A549 (cell line): Measurements from ENCODE around the gene TESK2. TPM values are rescaled to one million over a fixed set of nuclear protein-coding genes. Genes with fewer than 3 reads are reported as not detected.

ENCODE experiments used
- ATAC-seq, 2 experiments: fragments of 200-7000 bp in 1 of 2; fragments of >200 bp in 1 of 2; cut with Nextera tagmentation in 1 of 2; cut with Tn5 transposase in 1 of 2; 3 replicates each; pipeline versions ENCODE4 v1.8.0 to v1.9.1; 2018 to 2020; ENCODE audit warnings: mild to moderate bottlenecking in 1 of 2, moderate library complexity in 1 of 2
- CTCF ChIA-PET: fragments of 300-600 bp; sonication (Branson Sonifier 250); formaldehyde crosslinking; extraction: SDS; loops from one replicate; lab custom pipeline; 2021; ENCODE audit warnings: antibody characterized with exemption, inconsistent platforms; lab: Yijun Ruan, JAX
- POLR2A ChIA-PET: fragments of 350-600 bp; formaldehyde crosslinking; extraction: SDS; loops from one replicate; lab custom pipeline; 2021; ENCODE audit warnings: antibody characterized with exemption, inconsistent platforms; lab: Yijun Ruan, JAX
- DNase-seq, 2 experiments: peaks; one replicate each; pipeline versions ENCODE4 v3.0.0 to v3.0.0-alpha.2; 2011 to 2016; ENCODE audit warnings: low read depth in 1 of 2, low spot score in 1 of 2
- FAIRE-seq: peaks from 2 replicates; lab custom pipeline; 2011; peaks lifted over from hg19 to GRCh38; lab: Jason Lieb, UNC
- H3K27ac ChIP-seq, 2 experiments: fragments of >200 bp; sonication (Bioruptor Twin); formaldehyde crosslinking; 3 replicates each; pipeline ENCODE4 v1.5.1; 2016 to 2017
- H3K4me1 ChIP-seq: fragments of >200 bp; sonication (Bioruptor Twin); formaldehyde crosslinking; 3 replicates; pipeline ENCODE4 v1.6.1; 2016
- H3K4me2 ChIP-seq: fragments of >200 bp; sonication (Bioruptor Twin); formaldehyde crosslinking; 3 replicates; pipeline ENCODE4 v1.6.1; 2016
- H3K4me3 ChIP-seq: fragments of >200 bp; sonication (Bioruptor Twin); formaldehyde crosslinking; 3 replicates; pipeline ENCODE4 v1.5.1; 2016
- H3K9me3 ChIP-seq: fragments of >200 bp; sonication (Bioruptor Twin); formaldehyde crosslinking; 3 replicates; pipeline ENCODE4 v1.6.1; 2016
- BCL3 ChIP-seq: fragments of >200 bp; sonication (Bioruptor Twin); formaldehyde crosslinking; IDR thresholded peaks from 3 replicates; pipeline ENCODE4 v1.6.1; 2016
- CEBPB ChIP-seq, 2 experiments: fragments of >200 bp in 1 of 2; sonication (Bioruptor Twin) in 1 of 2; formaldehyde crosslinking in 1 of 2; IDR thresholded peaks; 2 replicates each; pipeline ENCODE4 v1.6.1; 2012 to 2016
- FOSB ChIP-seq: fragments of 250-450 bp; sonication (Bioruptor Pico); IDR thresholded peaks from 2 replicates; pipeline ENCODE4 v1.5.0; 2020; ENCODE audit warnings: mild to moderate bottlenecking, moderate library complexity
- GATA3 ChIP-seq: IDR thresholded peaks from 2 replicates; pipeline ENCODE4 v1.6.1; 2012; ENCODE audit warnings: borderline replicate concordance
- HES2 ChIP-seq: fragments of >200 bp; sonication (Bioruptor Twin); formaldehyde crosslinking; IDR thresholded peaks from 2 replicates; pipeline ENCODE4 v1.6.1; 2016
- HMGXB4 ChIP-seq: fragments of 250-450 bp; sonication (Bioruptor Pico); IDR thresholded peaks from 2 replicates; pipeline ENCODE4 v1.5.0; 2021; ENCODE audit warnings: mild to moderate bottlenecking, moderate library complexity, borderline replicate concordance
- HOXA7 ChIP-seq: fragments of 250-450 bp; sonication (Bioruptor Pico); IDR thresholded peaks from 2 replicates; pipeline ENCODE4 v1.5.0; 2020; ENCODE audit warnings: mild to moderate bottlenecking, moderate library complexity
- HOXB5 ChIP-seq: fragments of 250-450 bp; sonication (Bioruptor Pico); IDR thresholded peaks from 2 replicates; pipeline ENCODE4 v1.5.0; 2020; ENCODE audit warnings: mild to moderate bottlenecking, moderate library complexity
- NFE2L2 ChIP-seq: fragments of 150-350 bp; conservative IDR thresholded peaks from 2 replicates; pipeline ENCODE4 v1.6.1; 2014; ENCODE audit warnings: low read length
- NPAS2 ChIP-seq: fragments of 250-450 bp; sonication (Bioruptor Pico); IDR thresholded peaks from 2 replicates; pipeline ENCODE4 v1.8.0; 2022; ENCODE audit warnings: mild to moderate bottlenecking, moderate library complexity, borderline replicate concordance
- PBX3 ChIP-seq: IDR thresholded peaks from 2 replicates; pipeline ENCODE4 v1.6.1; 2012
- RAD21 ChIP-seq, 2 experiments: fragments of >200 bp in 1 of 2; sonication (Bioruptor Twin) in 1 of 2; formaldehyde crosslinking in 1 of 2; IDR thresholded peaks in 1 of 2; conservative IDR thresholded peaks in 1 of 2; 2 replicates in 1 of 2; 3 replicates in 1 of 2; pipeline ENCODE4 v1.6.1; 2012 to 2018; ENCODE audit warnings: inconsistent platforms in 1 of 2
- RCOR1 ChIP-seq: fragments of 150-350 bp; IDR thresholded peaks from 2 replicates; pipeline ENCODE4 v1.6.1; 2014; ENCODE audit warnings: antibody characterized with exemption, low read length, low read depth
- SREBF2 ChIP-seq: fragments of 450-650 bp; IDR thresholded peaks from 2 replicates; pipeline ENCODE4 v1.6.1; 2014; ENCODE audit warnings: mild to moderate bottlenecking, moderate library complexity
- TP53 ChIP-seq: fragments of 250-450 bp; sonication (Bioruptor Pico); IDR thresholded peaks from 2 replicates; pipeline ENCODE4 v1.5.0; 2021; ENCODE audit warnings: mild to moderate bottlenecking, moderate library complexity
- ZSCAN20 ChIP-seq: fragments of 250-450 bp; sonication (Bioruptor Pico); IDR thresholded peaks from 2 replicates; pipeline ENCODE4 v1.8.0; 2022; ENCODE audit warnings: mild to moderate bottlenecking, moderate library complexity
- WGBS: methylation state at CpG from one replicate; pipeline ENCODE4 v1.1.6; 2017; ENCODE audit errors: missing lambda C conversion rate; 5-methylcytosine and 5-hydroxymethylcytosine counted together
- polyA plus RNA-seq, 4 experiments: library from polyadenylated mRNA; depleted of rRNA in 3 of 4; stranded (reverse); fragments of >200 nt; fragmentation: RNase III in 1 of 4; extraction: RNeasy Plus Mini Kit Qiagen cat#74134 plus additional on column Dnase treatment in 1 of 4; gene quantifications; 2 replicates in 3 of 4; 3 replicates in 1 of 4; pipeline ENCODE4 v1.2.3, GENCODE V29; 2011 to 2017

The TESK2 gene
- polyA plus RNA-seq, 2 of the 4 experiments (the other 2 are of a cell fraction): 0.22 to 0.48 TPM

GRCh38 chr1:45299296-45299695, 191.7 kb downstream of the TESK2 start:
- ChIA-PET POLR2A (no interaction called here), CTCF (interaction anchor here (0.8 to 17.3 kb wide), 13 partner anchors 14 to 506 kb away, joined by 3 to 488 read pairs (median 4); partner anchors contain the start of genes HECTD3 and UROD)
- Histone ChIP-seq H3K4me3 (no peak overlapping the region), H3K9me3 (no peaks in the 10 kb centered on the region), H3K4me1 (peaks cover under 1% of the 10 kb centered on the region; the same call in 1 of the 3 replicates), H3K4me2 (no peak overlapping the region), H3K27ac (no peak overlapping the region)
- no peak for ATAC-seq
- no peak for DNase-seq
- FAIRE-seq: no peak
- TF ChIP-seq BCL3 (no peak), FOSB (no peak), CEBPB (IDR thresholded peaks at IDR 0.05) (no peak), HES2 (no peak), HOXA7 (CRISPR knock-in tag) (no peak), SREBF2 (no peak), NPAS2 (no peak), ZSCAN20 (CRISPR knock-in tag) (no peak), HMGXB4 (CRISPR knock-in tag) (no peak), NFE2L2 (no peak), RCOR1 (no peak), GATA3 (no peak), HOXB5 (CRISPR knock-in tag) (no peak)
- WGBS: 0% methylated on average over 1 of the region's 1 CpG

- Histone ChIP-seq H3K9me3 (no peaks in the 10 kb centered on the region), H3K4me2 (no peak overlapping the region), H3K4me1 (no peaks in the 10 kb centered on the region), H3K27ac (no peak overlapping the region)
- CTCF ChIA-PET: interaction anchor here (1.1 to 17.3 kb wide), 3 partner anchors 20 to 286 kb away, joined by 3 to 488 read pairs (median 3); partner anchors contain the start of genes HECTD3 and UROD
- WGBS: 60% methylated on average over 8 of the region's 8 CpGs
- POLR2A ChIA-PET: no interaction called here
- DNase-seq: no peak
- TF ChIP-seq TP53 (CRISPR knock-in tag): no peak
- TF ChIP-seq RAD21 (conservative IDR thresholded peaks at IDR 0.05 in 1 of 2, IDR thresholded peaks at IDR 0.05 in 1 of 2): no peak
- no peak for TF ChIP-seq NPAS2
- no peak for TF ChIP-seq PBX3
- TF ChIP-seq, all 56 proteins: peak for 0
- ATAC-seq: no peak
- FAIRE-seq: no peak
- H3K4me3 ChIP-seq: no peak overlapping the region
These were observed 193.2 kb downstream of the TESK2 start for GRCh38 chr1:45297666-45298356.

Other genes with a start within 250 kb of the TESK2 start
- gene HPDL, start 164.3 kb downstream of the TESK2 start, polyA plus RNA-seq (2011; rRNA removed): 0.80 and 0.91 TPM in 2 replicates
- gene HPDL, start 164.3 kb downstream of the TESK2 start, polyA plus RNA-seq (2017; fragmentation: RNase III; extraction: RNeasy Plus Mini Kit Qiagen cat#74134 plus additional on column Dnase treatment): 2.8 to 3.8 TPM (median 2.8 TPM) in 3 replicates
- gene TOE1, start 151.0 kb downstream of the TESK2 start, polyA plus RNA-seq (2011; rRNA removed): 13.3 and 14.9 TPM in 2 replicates
- gene TOE1, start 151.0 kb downstream of the TESK2 start, polyA plus RNA-seq (2017; fragmentation: RNase III; extraction: RNeasy Plus Mini Kit Qiagen cat#74134 plus additional on column Dnase treatment): 13.7 to 16.3 TPM (median 15.8 TPM) in 3 replicates
- gene MUTYH, start 150.7 kb downstream of the TESK2 start, polyA plus RNA-seq (2011; rRNA removed): 9.0 and 9.4 TPM in 2 replicates
- gene MUTYH, start 150.7 kb downstream of the TESK2 start, polyA plus RNA-seq (2017; fragmentation: RNase III; extraction: RNeasy Plus Mini Kit Qiagen cat#74134 plus additional on column Dnase treatment): 12.4 to 15.2 TPM (median 12.6 TPM) in 3 replicates
- 4.0 and 5.3 TPM in 2 replicates for gene CCDC163, start 8.9 kb upstream of the TESK2 start, polyA plus RNA-seq (2011; rRNA removed)
- 1.8 to 2.6 TPM (median 2.4 TPM) in 3 replicates for gene CCDC163, start 8.9 kb upstream of the TESK2 start, polyA plus RNA-seq (2017; fragmentation: RNase III; extraction: RNeasy Plus Mini Kit Qiagen cat#74134 plus additional on column Dnase treatment)
- 2.3 and 2.7 TPM in 2 replicates for gene MMACHC, start 9.1 kb upstream of the TESK2 start, polyA plus RNA-seq (2011; rRNA removed)
- gene MMACHC, start 9.1 kb upstream of the TESK2 start, polyA plus RNA-seq (2017; fragmentation: RNase III; extraction: RNeasy Plus Mini Kit Qiagen cat#74134 plus additional on column Dnase treatment): 3.0 to 4.0 TPM (median 3.6 TPM) in 3 replicates
- gene PRDX1, start 30.7 kb upstream of the TESK2 start, polyA plus RNA-seq (2011; rRNA removed): 2,329 and 2,391 TPM in 2 replicates
- gene PRDX1, start 30.7 kb upstream of the TESK2 start, polyA plus RNA-seq (2017; fragmentation: RNase III; extraction: RNeasy Plus Mini Kit Qiagen cat#74134 plus additional on column Dnase treatment): 2,513 to 2,709 TPM (median 2,555 TPM) in 3 replicates
- 110 and 139 TPM in 2 replicates for gene AKR1A1, start 59.7 kb upstream of the TESK2 start, polyA plus RNA-seq (2011; rRNA removed)
- 77.3 to 92.8 TPM (median 89.0 TPM) in 3 replicates for gene AKR1A1, start 59.7 kb upstream of the TESK2 start, polyA plus RNA-seq (2017; fragmentation: RNase III; extraction: RNeasy Plus Mini Kit Qiagen cat#74134 plus additional on column Dnase treatment)
- gene NASP, start 92.9 kb upstream of the TESK2 start, polyA plus RNA-seq (2011; rRNA removed): 101 and 139 TPM in 2 replicates
- gene NASP, start 92.9 kb upstream of the TESK2 start, polyA plus RNA-seq (2017; fragmentation: RNase III; extraction: RNeasy Plus Mini Kit Qiagen cat#74134 plus additional on column Dnase treatment): 262 to 273 TPM (median 272 TPM) in 3 replicates
- 0.38 and 0.50 TPM in 2 replicates for gene CCDC17, start 132.9 kb upstream of the TESK2 start, polyA plus RNA-seq (2011; rRNA removed)
- gene CCDC17, start 132.9 kb upstream of the TESK2 start, polyA plus RNA-seq (2017; fragmentation: RNase III; extraction: RNeasy Plus Mini Kit Qiagen cat#74134 plus additional on column Dnase treatment): 0.26 to 0.66 TPM (median 0.49 TPM) in 3 replicates
- gene GPBP1L1, start 195.4 kb upstream of the TESK2 start, polyA plus RNA-seq (2011; rRNA removed): 61.3 and 74.0 TPM in 2 replicates
- 47.7 to 50.9 TPM (median 50.5 TPM) in 3 replicates for gene GPBP1L1, start 195.4 kb upstream of the TESK2 start, polyA plus RNA-seq (2017; fragmentation: RNase III; extraction: RNeasy Plus Mini Kit Qiagen cat#74134 plus additional on column Dnase treatment)
- gene TMEM69, start 197.0 kb upstream of the TESK2 start, polyA plus RNA-seq (2011; rRNA removed): 50.8 and 65.4 TPM in 2 replicates
- 21.6 to 23.1 TPM (median 22.7 TPM) in 3 replicates for gene TMEM69, start 197.0 kb upstream of the TESK2 start, polyA plus RNA-seq (2017; fragmentation: RNase III; extraction: RNeasy Plus Mini Kit Qiagen cat#74134 plus additional on column Dnase treatment)